ENCODE data around the gene KBTBD2.

DNA sequence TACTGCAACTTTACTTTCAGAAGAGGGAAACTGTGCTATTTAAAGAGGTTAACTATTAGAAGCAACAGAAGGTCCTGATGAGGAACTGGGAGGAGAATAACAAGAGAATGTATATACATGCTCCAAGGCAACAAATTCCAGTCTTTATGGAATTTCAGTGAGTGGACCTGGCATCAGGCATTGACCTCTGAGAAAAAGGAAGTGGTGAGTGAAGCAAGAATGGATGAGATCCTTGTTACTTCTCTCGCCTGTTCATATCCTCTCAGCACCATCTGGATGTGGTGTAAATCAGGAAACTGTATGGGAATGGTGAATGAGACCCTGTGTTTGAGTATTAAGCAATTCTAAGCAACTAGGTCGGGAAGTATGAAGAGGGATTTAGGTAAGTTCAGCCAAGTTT is 30.3 kb upstream of the KBTBD2 start:
- TF ChIP-seq CTCF (IDR thresholded peaks at IDR 0.05) (no peak), POLR2A (IDR thresholded peaks at IDR 0.05) (no peak)

All from uterus (tissue), 2 donors.